Stimulated activated CD8-positive, alpha-beta memory T cell treated with anti-CD3 and anti-CD28 coated beads, Interleukin-4, amount 100 ng/mL, for 4 hours (primary cell): ENCODE measurements around the gene IRX4.
"Not testable (repeated sequence)": the region's sequence is repeated elsewhere in the genome, so short reads cannot be mapped to it uniquely, and the experiment has no call there.

Source experiments
- DNase-seq, 2 donors: peaks; one replicate each; pipeline ENCODE4 v3.0.0-alpha.2; 2020; ENCODE audit warnings: low read depth in 2 of 2, low spot score in 1 of 2

Gene IRX4

GRCh38 chr5:1860949-1861348 is 21.8 kb downstream of the IRX4 start:
- no peak for DNase-seq

DNA sequence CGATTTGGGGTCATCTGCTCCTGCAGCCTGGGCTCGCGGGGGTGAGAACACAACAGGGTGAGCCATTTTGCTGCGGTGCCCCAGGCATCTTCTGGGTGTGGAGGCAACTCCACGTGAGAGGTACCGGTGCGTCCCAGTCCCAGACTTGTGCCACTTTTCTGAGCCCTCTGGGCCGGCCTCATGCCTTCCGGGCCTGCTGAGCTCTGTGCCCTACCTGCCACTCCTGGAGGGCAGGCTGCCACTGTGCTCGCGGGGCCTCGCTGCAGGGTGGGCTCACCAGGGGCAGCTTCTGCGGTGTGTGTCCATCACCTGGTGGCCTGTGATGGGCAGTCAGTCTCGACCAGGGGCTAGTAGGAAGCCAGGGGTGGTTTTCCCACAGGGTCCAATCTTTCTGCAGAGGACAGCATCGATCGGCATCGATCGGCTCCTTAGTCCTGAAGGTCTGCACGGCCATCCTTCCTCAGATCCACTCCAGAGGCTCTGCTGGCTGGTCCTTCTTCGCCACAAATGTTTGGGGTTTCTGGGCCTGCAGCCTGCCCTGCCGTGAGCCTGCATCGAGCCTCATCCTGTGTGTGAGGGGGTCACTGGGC is 22.6 kb downstream of the IRX4 start:
- DNase-seq = no peak

GRCh38 chr5:1859099-1859498 is 23.6 kb downstream of the IRX4 start:
- no peak for DNase-seq

GRCh38 chr5:1858436-1858835 is 24.3 kb downstream of the IRX4 start:
- DNase-seq = no peak

DNA sequence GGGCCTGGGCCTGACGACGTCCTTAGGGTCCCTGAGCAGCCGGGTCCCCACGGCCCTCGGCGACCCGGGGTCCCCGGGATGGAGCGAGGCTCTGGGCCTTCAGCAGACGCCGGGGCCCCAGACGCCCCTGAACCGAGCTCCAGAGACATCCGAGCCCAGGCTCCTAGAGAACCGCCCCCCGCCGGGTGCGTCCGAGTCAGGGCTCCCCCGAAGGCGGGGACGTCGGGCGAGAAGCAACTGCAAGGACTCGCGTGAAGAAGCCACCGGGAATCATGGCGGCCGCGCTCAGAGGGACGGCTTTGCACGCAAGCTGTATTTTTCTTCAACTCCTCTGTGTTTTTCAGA is 25.5 kb downstream of the IRX4 start:
- no peak for DNase-seq

DNA sequence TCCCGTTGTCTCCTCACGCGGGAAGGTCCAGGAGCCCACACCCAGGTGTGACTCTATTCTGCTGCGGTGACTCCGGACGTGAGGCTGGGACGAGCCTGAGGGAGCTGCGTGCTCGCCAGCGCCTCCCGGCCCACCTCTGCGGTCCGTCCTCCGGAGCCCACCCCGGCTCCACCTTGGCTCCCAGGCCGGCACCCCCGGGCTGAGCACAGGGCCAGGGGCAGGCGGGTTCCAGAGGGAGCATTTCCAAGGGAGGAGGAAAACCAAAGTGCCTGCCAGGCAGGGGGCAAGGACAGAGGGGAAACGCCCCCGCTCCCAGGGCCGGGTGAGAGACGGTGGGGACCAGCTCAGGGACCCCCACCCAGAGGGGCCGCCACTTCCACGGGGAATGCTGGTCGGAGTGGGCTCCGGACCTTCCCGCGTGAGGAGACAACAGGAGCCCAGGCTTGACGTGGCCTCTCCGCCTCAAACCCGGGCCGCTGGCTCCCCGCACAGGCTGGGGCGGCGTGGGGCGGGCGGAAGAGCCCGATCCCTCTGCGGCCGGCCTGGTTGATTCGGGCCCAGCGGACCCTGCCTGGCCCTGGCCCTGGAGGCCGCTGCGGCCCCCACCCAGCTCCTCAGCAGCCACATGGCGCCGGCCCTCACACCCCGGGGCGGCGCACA is 26.0 kb downstream of the IRX4 start:
- no peak for DNase-seq

DNA sequence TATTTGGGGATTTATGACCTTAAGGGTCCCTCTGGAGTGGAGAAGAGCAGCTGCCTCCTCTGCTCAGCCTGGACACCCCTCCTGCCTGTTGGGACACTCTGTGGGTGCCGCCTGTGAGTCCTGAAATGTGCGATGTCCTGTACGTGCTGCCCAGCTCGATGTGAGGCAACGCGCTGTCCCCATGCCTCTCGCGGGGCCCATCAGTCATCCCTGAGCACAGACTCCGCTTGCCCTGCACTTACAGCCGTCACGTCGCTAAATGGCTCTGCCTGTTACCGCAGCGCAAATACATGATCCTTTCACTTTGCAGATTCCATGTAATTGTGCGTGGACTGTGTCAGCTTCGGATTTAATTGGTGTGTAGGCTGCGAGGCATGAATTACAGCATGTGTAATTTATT is 27.1 kb downstream of the IRX4 start:
- no peak for DNase-seq

- no peak for DNase-seq
Measured at GRCh38 chr5:1855075-1855474, 27.6 kb downstream of the IRX4 start.

DNA sequence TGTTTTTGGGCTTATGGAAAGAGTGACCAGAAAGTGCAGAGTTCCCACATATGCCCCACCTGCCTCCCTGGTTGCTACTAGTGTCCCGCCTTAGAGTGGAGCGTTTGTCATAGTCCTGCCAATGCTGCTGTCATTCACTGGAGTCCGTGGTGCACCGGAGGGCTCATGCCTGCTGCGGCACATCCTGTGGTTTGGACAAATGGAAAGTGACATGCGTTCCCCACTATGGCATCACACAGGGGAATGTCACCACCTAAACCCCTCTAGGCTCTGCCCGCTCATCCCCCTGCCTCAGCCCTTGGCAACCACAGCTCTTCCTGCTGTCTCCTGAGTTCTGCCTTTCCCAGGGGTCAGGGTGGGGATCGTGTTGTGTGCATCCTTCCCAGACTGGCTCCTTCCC is 29.2 kb downstream of the IRX4 start:
- no peak for DNase-seq

- no peak for DNase-seq
Measured at GRCh38 chr5:1852324-1852947, 30.3 kb downstream of the IRX4 start.

DNA sequence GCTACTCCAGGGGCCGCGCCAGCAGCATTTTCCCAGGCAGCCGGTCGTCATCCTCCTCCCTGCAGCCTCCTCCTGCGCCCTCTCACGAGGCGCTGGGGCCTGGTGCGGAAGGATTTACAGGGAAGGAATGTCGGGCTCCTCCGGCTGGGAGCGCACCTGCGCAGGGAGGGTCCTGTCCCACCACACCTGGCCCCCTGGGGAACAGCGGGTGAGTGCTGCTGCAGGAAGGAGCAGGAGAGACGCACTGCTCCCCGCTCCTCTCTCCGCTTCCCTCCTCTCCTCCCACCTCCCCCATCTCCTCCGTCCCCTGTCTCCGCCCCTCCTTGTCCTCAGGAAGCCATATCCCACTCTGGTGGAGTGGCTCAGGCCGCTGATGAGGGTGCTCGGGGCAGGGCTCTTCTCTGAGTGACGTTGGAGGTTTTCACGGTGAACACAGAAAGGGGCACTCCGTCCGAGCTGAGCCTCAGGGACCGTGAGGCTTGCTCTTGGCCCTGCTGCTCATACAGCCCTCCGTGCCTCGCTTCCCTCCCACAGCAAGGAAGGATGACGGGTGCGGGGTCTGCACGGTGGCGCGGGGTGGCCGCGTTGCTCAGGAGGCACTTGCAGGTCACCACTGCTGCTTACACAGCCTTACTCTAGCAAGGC is 31.3 kb downstream of the IRX4 start:
- no peak for DNase-seq

GRCh38 chr5:1850324-1851154 is 32.2 kb downstream of the IRX4 start:
- DNase-seq = no peak

GRCh38 chr5:1847611-1848010 is 35.1 kb downstream of the IRX4 start:
- no peak for DNase-seq

DNA sequence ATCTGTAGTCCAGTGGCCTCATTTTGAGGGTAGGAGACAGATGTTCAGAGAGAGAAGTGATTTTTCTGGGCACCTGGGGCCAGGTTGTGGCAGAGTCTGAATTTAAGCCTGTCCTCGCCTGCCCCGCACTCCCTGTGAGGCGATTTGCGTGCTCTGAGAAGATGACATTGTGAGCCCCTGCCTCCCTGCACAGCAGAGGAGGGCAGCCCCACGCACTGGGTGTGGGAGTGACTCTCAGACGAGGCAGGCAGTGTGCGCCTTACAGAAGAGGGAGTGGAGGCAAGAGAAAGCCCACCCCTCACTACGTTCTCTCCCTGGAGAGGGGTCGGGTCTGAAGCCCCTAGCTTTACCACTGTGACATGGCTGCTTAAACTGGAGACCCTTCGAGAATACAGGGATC is 35.7 kb downstream of the IRX4 start:
- no peak for DNase-seq

DNA sequence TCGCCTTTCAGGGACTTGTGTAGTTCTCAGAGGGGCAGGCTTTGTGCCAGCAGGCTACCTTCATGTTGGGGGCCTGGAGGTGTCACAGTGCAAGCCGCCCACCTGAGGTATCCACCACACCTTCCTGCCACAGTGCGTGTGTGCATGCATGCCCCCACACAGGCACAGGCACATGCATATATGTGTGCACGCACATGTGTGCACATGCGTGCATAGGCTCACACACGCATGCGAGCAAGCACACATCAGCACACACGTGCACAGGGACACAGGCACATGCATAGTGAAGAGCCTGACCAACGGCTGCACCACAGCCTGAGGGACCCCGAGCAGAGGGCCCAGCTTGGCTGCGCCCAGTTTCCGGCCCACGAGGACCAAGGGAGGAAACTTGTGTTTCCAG is 36.1 kb downstream of the IRX4 start:
- DNase-seq = no peak

GRCh38 chr5:1845696-1846095 is 37.0 kb downstream of the IRX4 start:
- no peak for DNase-seq

DNA sequence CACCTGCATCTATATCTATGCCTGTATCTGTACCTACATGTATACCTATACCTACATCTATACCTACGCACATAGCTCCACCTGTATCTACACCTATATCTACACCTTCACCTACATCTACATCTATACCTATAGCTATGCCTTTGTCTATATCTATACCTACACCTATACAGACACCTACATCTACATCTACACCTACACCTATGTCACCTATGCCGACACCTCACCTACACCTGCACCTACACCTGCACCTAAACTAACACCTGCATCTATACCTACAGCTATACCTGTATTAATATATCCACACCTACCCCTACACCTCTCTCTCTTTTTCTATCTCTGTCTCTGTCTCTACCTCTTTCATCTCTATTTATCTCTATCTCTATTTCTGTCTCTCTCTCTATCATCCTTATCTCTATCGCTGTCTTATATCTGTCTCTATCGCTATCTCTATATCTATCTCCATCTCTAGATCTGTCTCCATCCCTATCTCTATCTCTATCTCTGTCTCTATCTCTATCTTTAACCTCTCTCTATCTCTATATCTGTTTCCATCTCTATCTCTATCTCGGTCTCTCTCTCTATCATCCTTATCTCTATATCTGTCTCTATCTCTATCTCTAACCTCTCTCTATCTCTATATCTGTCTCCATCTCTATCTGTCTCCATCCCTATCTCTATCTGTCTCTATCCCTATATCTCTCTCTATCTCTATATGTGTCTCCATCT is 37.9 kb downstream of the IRX4 start:
- DNase-seq = no peak

DNA sequence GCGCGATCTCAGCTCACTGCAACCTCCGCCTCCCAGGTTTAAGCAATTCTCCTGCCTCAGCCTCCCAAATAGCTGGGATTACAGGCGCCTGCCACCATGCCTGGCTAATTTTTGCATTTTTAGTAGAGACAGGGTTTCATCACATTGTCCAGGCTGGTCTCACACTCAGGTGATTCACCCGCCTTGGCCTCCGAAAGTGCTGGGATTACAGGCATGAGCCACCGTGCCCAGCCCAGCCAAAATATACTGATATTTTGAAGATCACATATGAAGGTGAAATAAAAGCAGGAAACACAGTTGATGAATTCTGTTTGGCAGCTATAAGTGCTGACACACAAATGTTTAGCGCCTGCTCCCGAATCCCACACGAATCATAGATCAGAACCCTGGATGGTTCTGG is 39.0 kb downstream of the IRX4 start:
- DNase-seq = not testable (repeated sequence)

GRCh38 chr5:1842004-1842819 is 40.5 kb downstream of the IRX4 start:
- DNase-seq = no peak
